HepG2 (cell line): ENCODE results near the gene UBR4.

ENCODE experiments used
- FOXM1 ChIP-seq: sonication (generic); formaldehyde crosslinking; IDR thresholded peaks from 2 replicates; pipeline ENCODE4 v1.5.0; 2020; ENCODE audit warnings: missing genetic modification reagents
- GTF2F1 ChIP-seq: fragments of 150-350 bp; IDR thresholded peaks from 2 replicates; pipeline ENCODE4 v1.6.1; 2014; ENCODE audit warnings: low read length
- JUND ChIP-seq: sonication (generic); formaldehyde crosslinking; IDR thresholded peaks from 2 replicates; pipeline ENCODE4 v1.8.0; 2022; ENCODE audit warnings: mild to moderate bottlenecking, missing genetic modification reagents
- NBN ChIP-seq: fragments of 450-650 bp; conservative IDR thresholded peaks from 2 replicates; pipeline ENCODE4 v1.6.1; 2017
- NR1H2 ChIP-seq: sonication (generic); formaldehyde crosslinking; IDR thresholded peaks from 2 replicates; pipeline ENCODE4 v1.8.1; 2022; ENCODE audit warnings: low read depth, missing genetic modification reagents, borderline replicate concordance
- SNAI1 ChIP-seq: sonication (generic); formaldehyde crosslinking; IDR thresholded peaks from 2 replicates; pipeline ENCODE4 v1.5.0; 2020; ENCODE audit warnings: mild to moderate bottlenecking, missing genetic modification reagents, borderline replicate concordance
- ZBTB7B ChIP-seq: sonication (generic); formaldehyde crosslinking; IDR thresholded peaks from 2 replicates; pipeline ENCODE4 v1.4.0; 2020; ENCODE audit warnings: missing genetic modification reagents
- ZNF446 ChIP-seq: sonication (generic); formaldehyde crosslinking; IDR thresholded peaks from 2 replicates; pipeline ENCODE4 v1.5.0; 2020; ENCODE audit warnings: mild to moderate bottlenecking, missing genetic modification reagents
- ZNF788 ChIP-seq: sonication (generic); formaldehyde crosslinking; IDR thresholded peaks from 2 replicates; pipeline ENCODE4 v1.5.0; 2020; ENCODE audit warnings: mild to moderate bottlenecking, missing genetic modification reagents, borderline replicate concordance
- TF ChIP-seq, protein P1 (sequence below): sonication (generic); formaldehyde crosslinking; IDR thresholded peaks from one replicate; pipeline ENCODE4 v1.5.1; 2020; ENCODE audit warnings: mild to moderate bottlenecking, missing genetic modification reagents; ENCODE audit errors: not compliant biosample characterization
- TF ChIP-seq, protein P2 (sequence below): sonication (generic); formaldehyde crosslinking; conservative IDR thresholded peaks from 2 replicates; pipeline ENCODE4 v1.8.1; 2023; ENCODE audit warnings: missing genetic modification reagents
- TF ChIP-seq, protein P3 (sequence below): sonication (generic); formaldehyde crosslinking; IDR thresholded peaks from 2 replicates; pipeline ENCODE4 v1.5.0; 2020; ENCODE audit warnings: mild to moderate bottlenecking, missing genetic modification reagents, moderate library complexity
- TF ChIP-seq, protein P4 (sequence below): sonication (generic); formaldehyde crosslinking; IDR thresholded peaks from 2 replicates; pipeline ENCODE4 v1.4.0; 2020; ENCODE audit warnings: mild to moderate bottlenecking, missing genetic modification reagents
- TF ChIP-seq, protein P5 (sequence below): sonication (generic); formaldehyde crosslinking; IDR thresholded peaks from 2 replicates; pipeline ENCODE4 v1.4.0; 2020; ENCODE audit warnings: mild to moderate bottlenecking, missing genetic modification reagents

DNA sequence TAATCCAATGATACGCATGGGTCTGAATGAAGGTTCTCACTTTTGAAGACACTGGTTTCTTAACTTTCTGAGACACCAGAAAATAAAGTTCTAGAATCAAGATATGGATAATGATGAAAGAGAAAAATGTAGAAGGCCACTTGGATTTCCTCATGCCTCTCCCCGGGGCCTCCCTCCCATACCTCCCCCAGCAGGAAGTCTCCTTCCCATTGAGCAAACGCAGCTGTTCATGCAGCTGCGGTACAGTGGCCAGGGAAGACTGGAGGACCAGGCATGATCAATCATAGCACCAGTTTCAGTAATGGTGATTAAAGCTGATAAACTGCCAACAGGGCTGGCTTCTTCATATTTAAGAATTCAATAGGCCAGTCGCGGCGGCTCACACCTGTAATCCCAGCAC lies 10.9 kb upstream of the UBR4 start:
- TF ChIP-seq, protein P1, sequence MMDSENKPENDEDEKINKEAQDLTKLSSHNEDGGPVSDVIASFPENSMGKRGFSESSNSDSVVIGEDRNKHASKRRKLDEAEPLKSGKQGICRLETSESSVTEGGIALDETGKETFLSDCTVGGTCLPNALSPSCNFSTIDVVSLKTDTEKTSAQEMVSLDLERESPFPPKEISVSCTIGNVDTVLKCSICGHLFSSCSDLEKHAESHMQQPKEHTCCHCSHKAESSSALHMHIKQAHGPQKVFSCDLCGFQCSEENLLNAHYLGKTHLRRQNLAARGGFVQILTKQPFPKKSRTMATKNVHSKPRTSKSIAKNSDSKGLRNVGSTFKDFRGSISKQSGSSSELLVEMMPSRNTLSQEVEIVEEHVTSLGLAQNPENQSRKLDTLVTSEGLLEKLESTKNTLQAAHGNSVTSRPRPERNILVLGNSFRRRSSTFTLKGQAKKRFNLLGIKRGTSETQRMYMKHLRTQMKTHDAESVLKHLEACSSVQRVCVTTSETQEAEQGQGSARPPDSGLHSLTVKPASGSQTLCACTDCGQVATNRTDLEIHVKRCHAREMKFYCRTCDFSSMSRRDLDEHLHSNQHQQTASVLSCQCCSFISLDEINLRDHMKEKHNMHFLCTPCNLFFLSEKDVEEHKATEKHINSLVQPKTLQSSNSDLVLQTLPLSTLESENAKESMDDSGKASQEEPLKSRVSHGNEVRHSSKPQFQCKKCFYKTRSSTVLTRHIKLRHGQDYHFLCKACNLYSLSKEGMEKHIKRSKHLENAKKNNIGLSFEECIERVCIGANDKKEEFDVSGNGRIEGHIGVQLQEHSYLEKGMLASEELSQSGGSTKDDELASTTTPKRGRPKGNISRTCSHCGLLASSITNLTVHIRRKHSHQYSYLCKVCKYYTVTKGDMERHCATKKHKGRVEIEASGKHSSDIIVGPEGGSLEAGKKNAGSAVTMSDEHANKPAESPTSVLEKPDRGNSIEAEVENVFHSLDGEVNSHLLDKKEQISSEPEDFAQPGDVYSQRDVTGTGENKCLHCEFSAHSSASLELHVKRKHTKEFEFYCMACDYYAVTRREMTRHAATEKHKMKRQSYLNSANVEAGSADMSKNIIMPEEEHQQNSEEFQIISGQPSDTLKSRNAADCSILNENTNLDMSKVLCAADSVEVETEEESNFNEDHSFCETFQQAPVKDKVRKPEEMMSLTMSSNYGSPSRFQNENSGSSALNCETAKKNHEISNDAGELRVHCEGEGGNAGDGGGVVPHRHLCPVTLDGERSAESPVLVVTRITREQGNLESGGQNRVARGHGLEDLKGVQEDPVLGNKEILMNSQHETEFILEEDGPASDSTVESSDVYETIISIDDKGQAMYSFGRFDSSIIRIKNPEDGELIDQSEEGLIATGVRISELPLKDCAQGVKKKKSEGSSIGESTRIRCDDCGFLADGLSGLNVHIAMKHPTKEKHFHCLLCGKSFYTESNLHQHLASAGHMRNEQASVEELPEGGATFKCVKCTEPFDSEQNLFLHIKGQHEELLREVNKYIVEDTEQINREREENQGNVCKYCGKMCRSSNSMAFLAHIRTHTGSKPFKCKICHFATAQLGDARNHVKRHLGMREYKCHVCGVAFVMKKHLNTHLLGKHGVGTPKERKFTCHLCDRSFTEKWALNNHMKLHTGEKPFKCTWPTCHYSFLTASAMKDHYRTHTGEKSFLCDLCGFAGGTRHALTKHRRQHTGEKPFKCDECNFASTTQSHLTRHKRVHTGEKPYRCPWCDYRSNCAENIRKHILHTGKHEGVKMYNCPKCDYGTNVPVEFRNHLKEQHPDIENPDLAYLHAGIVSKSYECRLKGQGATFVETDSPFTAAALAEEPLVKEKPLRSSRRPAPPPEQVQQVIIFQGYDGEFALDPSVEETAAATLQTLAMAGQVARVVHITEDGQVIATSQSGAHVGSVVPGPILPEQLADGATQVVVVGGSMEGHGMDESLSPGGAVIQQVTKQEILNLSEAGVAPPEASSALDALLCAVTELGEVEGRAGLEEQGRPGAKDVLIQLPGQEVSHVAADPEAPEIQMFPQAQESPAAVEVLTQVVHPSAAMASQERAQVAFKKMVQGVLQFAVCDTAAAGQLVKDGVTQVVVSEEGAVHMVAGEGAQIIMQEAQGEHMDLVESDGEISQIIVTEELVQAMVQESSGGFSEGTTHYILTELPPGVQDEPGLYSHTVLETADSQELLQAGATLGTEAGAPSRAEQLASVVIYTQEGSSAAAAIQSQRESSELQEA (CRISPR knock-in tag): no peak
- no peak for TF ChIP-seq FOXM1 (CRISPR knock-in tag)
- no peak for TF ChIP-seq NR1H2
- TF ChIP-seq ZNF446 (CRISPR knock-in tag): no peak
- TF ChIP-seq, protein P2, sequence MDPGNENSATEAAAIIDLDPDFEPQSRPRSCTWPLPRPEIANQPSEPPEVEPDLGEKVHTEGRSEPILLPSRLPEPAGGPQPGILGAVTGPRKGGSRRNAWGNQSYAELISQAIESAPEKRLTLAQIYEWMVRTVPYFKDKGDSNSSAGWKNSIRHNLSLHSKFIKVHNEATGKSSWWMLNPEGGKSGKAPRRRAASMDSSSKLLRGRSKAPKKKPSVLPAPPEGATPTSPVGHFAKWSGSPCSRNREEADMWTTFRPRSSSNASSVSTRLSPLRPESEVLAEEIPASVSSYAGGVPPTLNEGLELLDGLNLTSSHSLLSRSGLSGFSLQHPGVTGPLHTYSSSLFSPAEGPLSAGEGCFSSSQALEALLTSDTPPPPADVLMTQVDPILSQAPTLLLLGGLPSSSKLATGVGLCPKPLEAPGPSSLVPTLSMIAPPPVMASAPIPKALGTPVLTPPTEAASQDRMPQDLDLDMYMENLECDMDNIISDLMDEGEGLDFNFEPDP (CRISPR knock-in tag): no peak
- TF ChIP-seq JUND (CRISPR knock-in tag): no peak
- TF ChIP-seq ZNF788: no peak
- TF ChIP-seq ZBTB7B: no peak
- TF ChIP-seq, protein P3, sequence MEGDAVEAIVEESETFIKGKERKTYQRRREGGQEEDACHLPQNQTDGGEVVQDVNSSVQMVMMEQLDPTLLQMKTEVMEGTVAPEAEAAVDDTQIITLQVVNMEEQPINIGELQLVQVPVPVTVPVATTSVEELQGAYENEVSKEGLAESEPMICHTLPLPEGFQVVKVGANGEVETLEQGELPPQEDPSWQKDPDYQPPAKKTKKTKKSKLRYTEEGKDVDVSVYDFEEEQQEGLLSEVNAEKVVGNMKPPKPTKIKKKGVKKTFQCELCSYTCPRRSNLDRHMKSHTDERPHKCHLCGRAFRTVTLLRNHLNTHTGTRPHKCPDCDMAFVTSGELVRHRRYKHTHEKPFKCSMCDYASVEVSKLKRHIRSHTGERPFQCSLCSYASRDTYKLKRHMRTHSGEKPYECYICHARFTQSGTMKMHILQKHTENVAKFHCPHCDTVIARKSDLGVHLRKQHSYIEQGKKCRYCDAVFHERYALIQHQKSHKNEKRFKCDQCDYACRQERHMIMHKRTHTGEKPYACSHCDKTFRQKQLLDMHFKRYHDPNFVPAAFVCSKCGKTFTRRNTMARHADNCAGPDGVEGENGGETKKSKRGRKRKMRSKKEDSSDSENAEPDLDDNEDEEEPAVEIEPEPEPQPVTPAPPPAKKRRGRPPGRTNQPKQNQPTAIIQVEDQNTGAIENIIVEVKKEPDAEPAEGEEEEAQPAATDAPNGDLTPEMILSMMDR (CRISPR knock-in tag): no peak
- TF ChIP-seq, protein P4, sequence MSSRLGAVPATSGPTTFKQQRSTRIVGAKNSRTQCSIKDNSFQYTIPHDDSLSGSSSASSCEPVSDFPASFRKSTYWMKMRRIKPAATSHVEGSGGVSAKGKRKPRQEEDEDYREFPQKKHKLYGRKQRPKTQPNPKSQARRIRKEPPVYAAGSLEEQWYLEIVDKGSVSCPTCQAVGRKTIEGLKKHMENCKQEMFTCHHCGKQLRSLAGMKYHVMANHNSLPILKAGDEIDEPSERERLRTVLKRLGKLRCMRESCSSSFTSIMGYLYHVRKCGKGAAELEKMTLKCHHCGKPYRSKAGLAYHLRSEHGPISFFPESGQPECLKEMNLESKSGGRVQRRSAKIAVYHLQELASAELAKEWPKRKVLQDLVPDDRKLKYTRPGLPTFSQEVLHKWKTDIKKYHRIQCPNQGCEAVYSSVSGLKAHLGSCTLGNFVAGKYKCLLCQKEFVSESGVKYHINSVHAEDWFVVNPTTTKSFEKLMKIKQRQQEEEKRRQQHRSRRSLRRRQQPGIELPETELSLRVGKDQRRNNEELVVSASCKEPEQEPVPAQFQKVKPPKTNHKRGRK (CRISPR knock-in tag): no peak
- no peak for TF ChIP-seq GTF2F1
- TF ChIP-seq SNAI1: no peak
- TF ChIP-seq NBN: no peak
- TF ChIP-seq, protein P5, sequence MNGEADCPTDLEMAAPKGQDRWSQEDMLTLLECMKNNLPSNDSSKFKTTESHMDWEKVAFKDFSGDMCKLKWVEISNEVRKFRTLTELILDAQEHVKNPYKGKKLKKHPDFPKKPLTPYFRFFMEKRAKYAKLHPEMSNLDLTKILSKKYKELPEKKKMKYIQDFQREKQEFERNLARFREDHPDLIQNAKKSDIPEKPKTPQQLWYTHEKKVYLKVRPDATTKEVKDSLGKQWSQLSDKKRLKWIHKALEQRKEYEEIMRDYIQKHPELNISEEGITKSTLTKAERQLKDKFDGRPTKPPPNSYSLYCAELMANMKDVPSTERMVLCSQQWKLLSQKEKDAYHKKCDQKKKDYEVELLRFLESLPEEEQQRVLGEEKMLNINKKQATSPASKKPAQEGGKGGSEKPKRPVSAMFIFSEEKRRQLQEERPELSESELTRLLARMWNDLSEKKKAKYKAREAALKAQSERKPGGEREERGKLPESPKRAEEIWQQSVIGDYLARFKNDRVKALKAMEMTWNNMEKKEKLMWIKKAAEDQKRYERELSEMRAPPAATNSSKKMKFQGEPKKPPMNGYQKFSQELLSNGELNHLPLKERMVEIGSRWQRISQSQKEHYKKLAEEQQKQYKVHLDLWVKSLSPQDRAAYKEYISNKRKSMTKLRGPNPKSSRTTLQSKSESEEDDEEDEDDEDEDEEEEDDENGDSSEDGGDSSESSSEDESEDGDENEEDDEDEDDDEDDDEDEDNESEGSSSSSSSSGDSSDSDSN: no peak
